Hepatocyte (in vitro differentiated cells): ENCODE results near the gene NINJ1.

Source experiments
- CTCF ChIP-seq: fragments of 200-600 bp; sonication (generic); IDR thresholded peaks from 2 replicates; pipeline ENCODE4 v1.5.1; 2016; ENCODE audit warnings: antibody characterized with exemption, mild to moderate bottlenecking; ENCODE audit not compliant: poor library complexity
- EZH2phosphoT487 ChIP-seq: fragments of 200-600 bp; sonication (generic); IDR thresholded peaks from one replicate; pipeline ENCODE4 v1.6.1; 2018; ENCODE audit warnings: antibody characterized with exemption, mild to moderate bottlenecking, low read depth, moderate library complexity; ENCODE audit not compliant: unreplicated experiment, severe bottlenecking

GRCh38 chr9:93119953-93120845, 13.9 kb downstream of the NINJ1 start:
- TF ChIP-seq EZH2phosphoT487: no peak
- TF ChIP-seq CTCF: no peak
